ENCODE data around the gene IMP4.
A peak's percentile ranks its signal among the peaks of the same experiment; 100 is the strongest.

Gene IMP4

DNA sequence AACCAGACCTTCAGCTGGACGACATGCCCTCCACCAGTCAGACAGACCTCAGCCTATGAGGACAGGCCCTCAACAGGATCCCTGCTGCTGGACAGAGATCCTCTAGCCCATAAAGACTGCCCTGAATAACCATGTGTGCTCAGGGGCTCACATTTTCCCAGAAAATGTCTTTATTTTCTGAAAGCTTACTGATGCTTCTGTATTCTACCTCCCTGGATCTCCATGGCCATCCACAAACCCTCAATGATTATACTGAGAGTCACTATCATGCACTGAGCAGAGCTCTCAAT lies 11.4 kb downstream of the IMP4 start:
- H3K9ac ChIP-seq (ENCODE audit: low read length): no peak overlapping the region
- H3K4me2 ChIP-seq (ENCODE audit: low read depth, low read length): no peak overlapping the region

GRCh38 chr2:130355172-130355577 lies 12.5 kb downstream of the IMP4 start:
- Histone ChIP-seq H3K4me2 (ENCODE audit: low read depth, low read length) (peak overlapping the region; percentile 96), H3K36me3 (replicated peaks; ENCODE audit: insufficient read depth, low read length) (no peaks in the 10 kb centered on the region), H3K9ac (ENCODE audit: low read length) (peak overlapping the region; percentile 53; the same call in 1 of the 2 replicates), H3K9me3 (replicated peaks; ENCODE audit: insufficient read depth, low read length) (no peaks in the 10 kb centered on the region), H4K20me1 (ENCODE audit: insufficient read depth, low read length) (no peaks in the 10 kb centered on the region), H3K9me2 (replicated peaks; ENCODE audit: insufficient read depth, low read length) (no peaks in the 10 kb centered on the region), H3K4me1 (ENCODE audit: low read length) (peaks cover 9% of the 10 kb centered on the region; the same call in 1 of the 2 replicates), H3K27me3 (replicated peaks; ENCODE audit: insufficient read depth, low read length) (no peaks in the 10 kb centered on the region), H3K4me3 (ENCODE audit: low read length) (peak overlapping the region; percentile 74), H3K79me2 (ENCODE audit: low read length) (no peaks in the 10 kb centered on the region), H3K27ac (ENCODE audit: low read length) (no peak overlapping the region), H2AFZ (ENCODE audit: low read length) (peak overlapping the region; percentile 94), H3F3A (ENCODE audit: insufficient read depth, low read length) (no peaks in the 10 kb centered on the region)
- no peak for DNase-seq
- TF ChIP-seq EZH2phosphoT487 (IDR thresholded peaks at IDR 0.05; ENCODE audit: low read length) (no peak), EZH2 (optimal IDR thresholded peaks at IDR 0.05; ENCODE audit: low read depth, low read length) (no peak), CTCF (IDR thresholded peaks at IDR 0.05; ENCODE audit: low read length) (no peak)

More for the DNA sequence above, 11.4 kb downstream of the IMP4 start:
- Histone ChIP-seq H3K79me2 (ENCODE audit: low read length) (no peaks in the 10 kb centered on the region), H3K36me3 (replicated peaks; ENCODE audit: insufficient read depth, low read length) (no peaks in the 10 kb centered on the region), H4K20me1 (ENCODE audit: insufficient read depth, low read length) (no peaks in the 10 kb centered on the region), H3K27ac (ENCODE audit: low read length) (no peak overlapping the region), H3K9me3 (replicated peaks; ENCODE audit: insufficient read depth, low read length) (no peaks in the 10 kb centered on the region), H2AFZ (ENCODE audit: low read length) (no peak overlapping the region), H3K4me3 (ENCODE audit: low read length) (no peak overlapping the region), H3K9me2 (replicated peaks; ENCODE audit: insufficient read depth, low read length) (no peaks in the 10 kb centered on the region), H3F3A (ENCODE audit: insufficient read depth, low read length) (0 out of 2 replicates have a peak, but pooled peaks cover under 1% of the 10 kb centered on the region), H3K4me1 (ENCODE audit: low read length) (peaks cover 9% of the 10 kb centered on the region; the same call in 1 of the 2 replicates), H3K27me3 (replicated peaks; ENCODE audit: insufficient read depth, low read length) (no peaks in the 10 kb centered on the region)
- no peak for TF ChIP-seq EZH2 (optimal IDR thresholded peaks at IDR 0.05; ENCODE audit: low read depth, low read length)
- DNase-seq: no peak

- Histone ChIP-seq H3K9me3 (replicated peaks; ENCODE audit: insufficient read depth, low read length) (no peaks in the 10 kb centered on the region), H3K36me3 (replicated peaks; ENCODE audit: insufficient read depth, low read length) (no peaks in the 10 kb centered on the region), H3F3A (ENCODE audit: insufficient read depth, low read length) (no peaks in the 10 kb centered on the region), H3K4me2 (ENCODE audit: low read depth, low read length) (peak within 1 kb of the TSS; percentile 96), H3K9ac (ENCODE audit: low read length) (peak within 1 kb of the TSS; percentile 53), H3K9me2 (replicated peaks; ENCODE audit: insufficient read depth, low read length) (no peaks in the 10 kb centered on the region), H3K79me2 (ENCODE audit: low read length) (no peaks in the 10 kb centered on the region), H3K4me3 (ENCODE audit: low read length) (peak within 1 kb of the TSS; percentile 74), H3K27ac (ENCODE audit: low read length) (no peak within 1 kb of the TSS), H3K4me1 (ENCODE audit: low read length) (peaks cover 9% of the 10 kb centered on the region; the same call in 1 of the 2 replicates), H4K20me1 (ENCODE audit: insufficient read depth, low read length) (no peaks in the 10 kb centered on the region), H2AFZ (ENCODE audit: low read length) (peak within 1 kb of the TSS; percentile 96), H3K27me3 (replicated peaks; ENCODE audit: insufficient read depth, low read length) (no peaks in the 10 kb centered on the region)
- no peak for TF ChIP-seq EZH2phosphoT487 (IDR thresholded peaks at IDR 0.05; ENCODE audit: low read length)
- peak; percentile 24 for TF ChIP-seq CTCF (IDR thresholded peaks at IDR 0.05; ENCODE audit: low read length)
- no peak for TF ChIP-seq EZH2 (optimal IDR thresholded peaks at IDR 0.05; ENCODE audit: low read depth, low read length)
- DNase-seq: peak; percentile 69
Measured at GRCh38 chr2:130355578-130356431, 13.1 kb downstream of the IMP4 start, which contains the start of gene PTPN18. TSS of gene PTPN18 (plus strand) at chr2:130356056. CDS start at chr2:130356108, 52 bp downstream.

- Histone ChIP-seq H3K4me2 (ENCODE audit: low read depth, low read length) (no peak overlapping the region), H3K9ac (ENCODE audit: low read length) (no peak overlapping the region), H3K9me2 (replicated peaks; ENCODE audit: insufficient read depth, low read length) (no peaks in the 10 kb centered on the region), H3K4me3 (ENCODE audit: low read length) (no peak overlapping the region), H3K36me3 (replicated peaks; ENCODE audit: insufficient read depth, low read length) (no peaks in the 10 kb centered on the region), H3K27ac (ENCODE audit: low read length) (no peak overlapping the region), H3K4me1 (ENCODE audit: low read length) (0 out of 2 replicates have a peak, but pooled peaks cover 5% of the 10 kb centered on the region), H3K27me3 (replicated peaks; ENCODE audit: insufficient read depth, low read length) (no peaks in the 10 kb centered on the region), H3F3A (ENCODE audit: insufficient read depth, low read length) (no peaks in the 10 kb centered on the region), H3K79me2 (ENCODE audit: low read length) (no peaks in the 10 kb centered on the region), H2AFZ (ENCODE audit: low read length) (no peak overlapping the region), H4K20me1 (ENCODE audit: insufficient read depth, low read length) (no peaks in the 10 kb centered on the region), H3K9me3 (replicated peaks; ENCODE audit: insufficient read depth, low read length) (no peaks in the 10 kb centered on the region)
- DNase-seq: no peak
- TF ChIP-seq EZH2phosphoT487 (IDR thresholded peaks at IDR 0.05; ENCODE audit: low read length) (no peak), EZH2 (optimal IDR thresholded peaks at IDR 0.05; ENCODE audit: low read depth, low read length) (no peak), CTCF (IDR thresholded peaks at IDR 0.05; ENCODE audit: low read length) (no peak)
Measured at GRCh38 chr2:130357864-130358263, 15.2 kb downstream of the IMP4 start.
